Measurements from ENCODE around the gene RPN1.

Gene RPN1

DNA sequence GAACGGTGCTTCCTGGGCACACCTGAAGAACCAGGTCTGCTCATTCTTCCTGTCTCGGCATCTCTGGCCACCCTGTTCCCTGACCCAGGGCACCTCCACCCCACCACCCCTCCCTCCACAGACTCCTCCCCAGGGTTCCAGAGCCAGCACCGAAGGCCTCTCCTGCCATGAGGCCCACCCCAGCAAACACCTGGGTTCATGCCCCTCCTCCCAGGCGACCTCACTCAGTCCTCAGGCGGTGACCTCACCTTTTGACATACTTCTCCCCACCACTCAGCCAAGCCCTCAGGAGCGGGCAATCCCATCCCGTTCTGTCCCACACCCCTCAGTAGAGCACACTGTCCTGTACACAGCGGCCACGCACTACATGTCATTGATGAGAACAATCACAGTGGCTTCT lies 72.3 kb downstream of the RPN1 start:
- no peak for DNase-seq (ENCODE audit: low read depth)

- no peak for DNase-seq (ENCODE audit: low read depth)
Observed at GRCh38 chr3:128577711-128578110, 72.9 kb downstream of the RPN1 start.

GRCh38 chr3:128576290-128576689 lies 74.3 kb downstream of the RPN1 start:
- DNase-seq (ENCODE audit: low read depth) = no peak

DNA sequence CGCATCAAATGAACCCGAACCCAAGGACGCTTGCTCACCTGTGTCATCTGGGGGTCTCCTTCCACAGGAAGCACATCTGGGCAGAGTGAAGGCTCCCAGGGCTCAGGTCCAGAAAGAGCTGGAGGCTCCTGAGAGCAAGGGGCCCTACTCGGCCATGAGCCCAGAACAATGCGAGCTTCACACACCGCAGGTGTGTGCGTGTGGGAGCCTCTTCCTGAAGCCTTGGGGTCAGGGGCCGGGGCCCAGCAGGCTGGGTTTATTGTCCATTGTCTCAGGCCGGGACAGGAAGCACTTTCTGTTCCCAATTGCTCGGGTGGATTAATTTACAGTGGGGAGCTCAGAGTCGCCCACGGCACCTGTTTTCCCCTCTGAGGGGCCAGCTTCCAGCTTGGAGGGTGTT lies 74.8 kb downstream of the RPN1 start:
- DNase-seq (ENCODE audit: low read depth) = no peak

DNA sequence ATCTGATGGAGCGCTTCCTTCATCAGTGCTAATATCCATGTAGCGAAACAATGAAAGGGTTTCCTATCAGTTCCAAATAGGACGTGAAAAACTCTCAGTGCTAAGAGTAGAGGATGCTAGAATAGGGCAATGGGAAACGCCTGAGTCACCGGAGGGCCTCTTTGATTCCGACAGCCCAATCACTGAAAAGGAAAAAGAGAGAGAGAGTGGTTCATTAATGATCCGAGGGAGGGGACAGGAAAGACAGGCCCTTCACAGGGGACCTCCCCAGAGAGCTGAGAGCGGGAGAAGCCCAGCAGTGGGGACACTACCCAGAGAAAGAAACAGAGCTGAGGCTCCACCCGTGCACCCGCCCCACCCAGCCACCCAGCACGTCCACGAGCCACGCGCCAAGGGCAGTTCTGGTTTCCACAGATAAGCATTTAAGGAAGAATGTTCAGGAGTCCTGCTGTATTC lies 76.9 kb downstream of the RPN1 start:
- no peak for DNase-seq (ENCODE audit: low read depth)

DNA sequence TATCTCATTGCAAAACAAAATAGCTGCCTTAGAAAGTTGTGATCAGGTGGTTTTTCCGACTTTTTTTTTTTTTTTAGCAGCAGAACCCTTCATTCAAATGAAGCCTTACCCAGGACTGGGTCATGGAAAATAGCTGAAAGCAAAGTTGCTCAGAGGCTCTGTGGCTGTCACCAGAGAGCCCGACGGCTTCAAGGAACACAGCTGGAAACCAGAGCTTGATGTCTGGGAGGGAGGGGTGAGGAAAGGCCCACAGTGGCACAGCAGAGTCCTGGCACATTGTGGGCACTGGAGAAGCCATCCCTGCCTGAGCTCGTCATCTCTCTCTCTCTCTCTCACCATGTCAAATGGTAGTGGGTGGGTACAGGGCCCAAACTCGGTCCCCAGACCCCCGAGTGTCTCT lies 77.5 kb downstream of the RPN1 start:
- DNase-seq (ENCODE audit: low read depth) = no peak

- no peak for DNase-seq (ENCODE audit: low read depth)
Observed at GRCh38 chr3:128572644-128573105, 77.9 kb downstream of the RPN1 start.

DNA sequence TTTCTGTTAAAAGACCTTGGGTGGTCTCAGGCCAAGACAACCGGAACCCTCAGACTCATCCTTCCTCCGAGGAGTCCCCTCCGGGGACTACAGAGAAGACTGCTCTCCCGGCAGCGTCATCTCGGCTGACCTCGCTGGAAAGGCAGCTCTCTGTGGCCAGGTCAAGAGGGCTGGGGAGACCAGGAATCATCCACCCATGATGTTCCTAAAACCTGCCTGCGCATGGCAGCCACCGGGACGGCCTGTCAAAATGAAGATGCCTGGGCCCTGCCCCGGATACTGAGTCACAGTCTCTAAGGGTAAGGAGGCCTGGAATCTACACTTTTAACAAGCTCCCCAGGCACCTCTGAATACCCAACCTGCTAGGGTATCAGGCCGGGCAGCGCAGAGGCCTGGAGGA lies 78.6 kb downstream of the RPN1 start:
- DNase-seq (ENCODE audit: low read depth) = no peak
